Thoracic aorta (tissue), 2 donors: Measurements from ENCODE around the gene CTDSPL2. TPM values are rescaled to one million over a fixed set of nuclear protein-coding genes. Genes with fewer than 3 reads are reported as not detected.

Experiments used
- ATAC-seq: fragments of 150-250 bp; one replicate; pipeline ENCODE4 v1.8.0; 2017; ENCODE audit warnings: low read depth; ENCODE audit not compliant: insufficient number of reproducible peaks, low FRiP score
- DNase-seq: peaks from one replicate; pipeline ENCODE4 v3.0.0-alpha.2; 2020; ENCODE audit warnings: low spot score
- H3K27ac ChIP-seq, 2 donors: fragments of 200-600 bp; sonication (generic); 1 replicate in 1 of 2; 2 replicates in 1 of 2; pipeline ENCODE4 v1.5.1; 2016; ENCODE audit warnings: mild to moderate bottlenecking in 2 of 2, moderate library complexity in 2 of 2
- H3K27me3 ChIP-seq: fragments of 200-600 bp; sonication (generic); replicated peaks from 2 replicates; pipeline ENCODE4 v1.6.0; 2016; ENCODE audit warnings: mild to moderate bottlenecking; ENCODE audit not compliant: insufficient read depth
- H3K36me3 ChIP-seq: fragments of 200-600 bp; sonication (generic); one replicate; pipeline ENCODE4 v1.5.1; 2016
- H3K4me1 ChIP-seq, 2 donors: fragments of 200-600 bp; sonication (generic); 1 replicate in 1 of 2; 2 replicates in 1 of 2; pipeline versions ENCODE4 v1.5.1 to v1.6.0; 2016; ENCODE audit warnings: low read depth in 2 of 2, mild to moderate bottlenecking in 1 of 2; ENCODE audit not compliant: control insufficient read depth in 1 of 2
- H3K4me3 ChIP-seq: fragments of 200-600 bp; sonication (generic); 2 replicates; pipeline ENCODE4 v1.5.1; 2016; ENCODE audit warnings: mild to moderate bottlenecking
- H3K9me3 ChIP-seq: fragments of 200-600 bp; sonication (generic); 2 replicates; pipeline ENCODE4 v1.5.1; 2016
- total RNA-seq, 2 donors: library from RNA; depleted of rRNA; stranded (reverse); fragments of >200 nt; gene quantifications; one replicate each; pipeline versions ENCODE4 v1.1.0 to v1.2.3, GENCODE V29; 2016
- TF ChIP-seq, protein P1 (sequence below): fragments of 200-600 bp; sonication (generic); IDR thresholded peaks from one replicate; pipeline ENCODE4 v1.5.1; 2019; ENCODE audit warnings: antibody characterized with exemption

CTDSPL2 gene
- total RNA-seq, 2 donors from 2014 or later: 30.9 to 64.5 TPM

DNA sequence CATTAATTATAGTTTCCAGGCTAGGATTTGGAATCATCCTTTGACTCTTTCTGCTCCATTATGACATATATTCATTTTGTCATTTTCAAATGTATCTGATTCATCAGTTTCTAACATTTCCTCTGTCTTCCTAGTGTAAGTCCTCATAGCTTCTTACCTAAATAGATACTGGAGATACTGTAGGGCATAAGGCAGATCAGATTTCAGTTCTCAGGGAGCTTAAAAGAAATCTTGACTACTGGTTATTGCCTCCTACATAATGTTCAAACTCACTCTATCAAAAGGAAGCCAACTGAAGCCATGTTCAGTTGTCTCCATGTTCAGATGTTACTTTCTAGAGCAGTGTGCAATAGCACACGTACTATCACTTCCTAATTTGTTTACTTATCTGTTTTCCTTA, 29.6 kb upstream of the CTDSPL2 start:
- ATAC-seq: no peak
- TF ChIP-seq, protein P1, sequence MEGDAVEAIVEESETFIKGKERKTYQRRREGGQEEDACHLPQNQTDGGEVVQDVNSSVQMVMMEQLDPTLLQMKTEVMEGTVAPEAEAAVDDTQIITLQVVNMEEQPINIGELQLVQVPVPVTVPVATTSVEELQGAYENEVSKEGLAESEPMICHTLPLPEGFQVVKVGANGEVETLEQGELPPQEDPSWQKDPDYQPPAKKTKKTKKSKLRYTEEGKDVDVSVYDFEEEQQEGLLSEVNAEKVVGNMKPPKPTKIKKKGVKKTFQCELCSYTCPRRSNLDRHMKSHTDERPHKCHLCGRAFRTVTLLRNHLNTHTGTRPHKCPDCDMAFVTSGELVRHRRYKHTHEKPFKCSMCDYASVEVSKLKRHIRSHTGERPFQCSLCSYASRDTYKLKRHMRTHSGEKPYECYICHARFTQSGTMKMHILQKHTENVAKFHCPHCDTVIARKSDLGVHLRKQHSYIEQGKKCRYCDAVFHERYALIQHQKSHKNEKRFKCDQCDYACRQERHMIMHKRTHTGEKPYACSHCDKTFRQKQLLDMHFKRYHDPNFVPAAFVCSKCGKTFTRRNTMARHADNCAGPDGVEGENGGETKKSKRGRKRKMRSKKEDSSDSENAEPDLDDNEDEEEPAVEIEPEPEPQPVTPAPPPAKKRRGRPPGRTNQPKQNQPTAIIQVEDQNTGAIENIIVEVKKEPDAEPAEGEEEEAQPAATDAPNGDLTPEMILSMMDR: no peak
- no peak for DNase-seq
- Histone ChIP-seq H3K9me3 (no peaks in the 10 kb centered on the region), H3K4me3 (no peak overlapping the region), H3K4me1 (no peaks in the 10 kb centered on the region), H3K36me3 (peaks cover 2% of the 10 kb centered on the region), H3K27ac (no peak overlapping the region), H3K27me3 (no peaks in the 10 kb centered on the region)

DNA sequence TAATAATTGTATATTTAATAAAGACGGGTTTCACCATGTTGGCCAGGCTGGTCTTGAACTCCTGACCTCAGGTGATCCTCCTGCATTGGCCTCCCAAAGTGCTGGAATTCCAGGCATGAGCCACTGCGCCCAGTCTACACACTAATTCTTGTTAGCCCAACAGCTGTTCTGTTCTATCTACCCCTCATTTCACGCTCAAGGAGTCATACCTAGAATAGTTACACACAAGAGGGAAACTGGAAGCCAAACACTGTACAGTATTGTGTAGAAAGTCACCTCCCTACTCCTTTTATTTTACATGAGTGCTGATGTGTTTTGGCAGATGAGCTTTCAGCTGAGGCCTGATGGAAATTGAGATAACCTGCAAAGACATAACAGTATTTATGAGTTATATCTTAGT, 13.4 kb upstream of the CTDSPL2 start:
- Histone ChIP-seq H3K9me3 (no peaks in the 10 kb centered on the region), H3K4me3 (no peak overlapping the region), H3K4me1 (no peaks in the 10 kb centered on the region), H3K36me3 (peaks cover 3% of the 10 kb centered on the region), H3K27ac (no peak overlapping the region), H3K27me3 (no peaks in the 10 kb centered on the region)
- ATAC-seq (no peak), DNase-seq (no peak)
- TF ChIP-seq, protein P1: no peak

DNA sequence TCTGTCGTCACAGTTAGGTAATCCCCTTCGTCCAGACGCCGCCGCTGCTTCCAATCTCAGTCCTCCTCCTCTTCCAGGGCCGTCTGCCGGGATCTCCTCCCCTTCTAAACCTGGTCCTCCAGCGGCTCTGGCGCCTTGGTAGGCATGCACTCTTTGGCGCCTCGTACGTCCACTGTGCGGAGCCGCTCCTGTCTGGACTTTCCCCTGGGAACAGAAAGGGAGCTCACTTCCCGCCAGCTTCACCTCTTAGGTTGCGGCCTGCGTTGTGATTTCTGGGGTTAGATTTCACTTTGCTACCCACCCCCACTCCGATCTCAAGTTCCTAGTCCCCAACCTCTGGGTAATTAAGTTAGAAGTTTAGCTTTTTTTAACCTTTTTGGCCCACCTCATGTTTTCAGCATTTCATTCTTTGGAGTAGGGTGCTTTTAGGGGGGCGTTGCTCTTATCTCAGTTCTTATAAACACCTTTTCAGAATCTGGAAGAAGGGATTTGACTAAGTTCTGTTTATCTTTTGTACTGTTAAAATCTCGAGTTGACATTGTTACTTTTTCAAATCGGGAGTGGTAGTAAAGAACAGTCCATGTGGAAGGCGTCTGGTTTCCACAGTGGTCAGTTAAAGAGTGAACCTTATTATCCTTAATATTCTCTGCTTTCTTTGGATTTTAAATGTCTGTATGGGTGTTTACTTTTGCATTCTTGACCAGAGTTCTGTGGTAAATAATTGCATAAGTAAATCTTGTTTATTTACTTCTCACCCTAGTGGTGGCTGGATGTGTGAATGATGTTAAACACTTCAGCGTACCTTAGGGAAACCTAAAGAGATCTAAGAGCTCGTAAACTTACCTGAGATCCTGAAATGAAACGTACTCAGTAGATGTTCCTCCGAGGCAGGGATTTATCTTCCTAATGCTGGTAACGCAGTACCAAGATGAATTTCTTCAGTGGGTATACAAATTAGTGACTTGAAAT, 611 bp downstream of the CTDSPL2 start:
- Histone ChIP-seq H3K27ac (peak overlapping the region; percentile 94 to 99), H3K27me3 (no peaks in the 10 kb centered on the region), H3K4me1 (peaks cover 14 to 32% of the 10 kb centered on the region in 2 donors), H3K9me3 (no peaks in the 10 kb centered on the region), H3K36me3 (no peaks in the 10 kb centered on the region), H3K4me3 (peak overlapping the region; percentile 80)
- TF ChIP-seq, protein P1: no peak
- DNase-seq: no peak
- ATAC-seq: no peak

DNA sequence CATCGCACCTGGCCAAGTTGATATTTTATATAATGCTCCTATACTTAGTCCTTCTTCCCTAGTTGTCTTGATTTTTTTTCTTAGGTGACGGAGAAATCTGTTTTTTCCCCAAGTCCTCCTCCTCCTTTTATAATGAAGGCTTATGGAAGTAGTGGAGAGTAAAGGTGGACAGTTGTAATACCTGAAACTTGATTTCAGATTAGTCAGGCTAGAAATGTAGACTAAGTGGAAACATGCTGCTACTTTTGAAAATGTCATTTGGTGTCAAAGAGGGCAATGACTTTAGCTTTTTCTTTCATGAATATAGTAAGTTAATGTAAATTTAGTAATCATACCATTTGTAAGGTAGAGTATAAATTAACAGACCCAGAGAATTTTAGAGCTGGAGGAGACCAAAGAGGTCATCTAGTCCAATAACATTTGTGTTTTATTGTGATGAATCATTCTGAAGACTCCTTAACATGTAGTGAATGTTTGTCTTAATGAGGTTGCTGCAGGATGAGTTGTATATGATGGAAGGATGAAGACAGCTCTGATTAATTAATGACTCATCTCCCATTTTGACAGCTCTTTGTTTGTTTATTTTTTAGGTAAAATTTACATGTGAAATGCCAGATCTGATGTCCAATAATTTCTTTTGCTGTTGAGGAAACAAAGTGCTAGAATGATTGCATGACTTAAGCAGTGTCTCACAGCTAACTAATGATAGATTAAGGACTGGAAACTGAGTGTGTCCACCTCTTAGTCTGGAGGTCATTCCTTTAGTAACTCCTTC, 8.7 kb downstream of the CTDSPL2 start:
- Histone ChIP-seq H3K9me3 (no peaks in the 10 kb centered on the region), H3K4me1 (peaks cover 0 to under 1% of the 10 kb centered on the region in 2 donors), H3K27me3 (no peaks in the 10 kb centered on the region), H3K27ac (no peak overlapping the region), H3K36me3 (no peaks in the 10 kb centered on the region), H3K4me3 (no peak overlapping the region)
- DNase-seq (no peak), ATAC-seq (no peak)
- TF ChIP-seq, protein P1: no peak

DNA sequence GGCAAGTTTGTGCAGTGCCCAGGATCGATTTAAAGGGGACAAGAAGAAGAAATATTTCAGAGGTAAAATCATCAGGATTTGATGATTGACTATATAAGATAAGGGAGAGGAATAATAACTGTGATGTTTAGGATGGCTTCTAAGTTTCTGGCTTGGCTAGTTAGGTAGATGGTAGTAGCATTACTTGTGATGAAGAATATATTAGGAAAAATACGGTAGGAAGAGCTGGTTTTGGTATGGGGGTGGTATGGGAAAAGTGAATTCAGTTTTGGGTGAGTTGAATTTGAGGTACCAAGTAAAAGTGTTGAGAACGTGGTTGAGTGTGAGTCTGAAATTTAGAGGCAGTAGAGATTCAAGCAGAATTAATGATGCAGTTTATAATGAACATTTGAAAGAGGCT, 11.0 kb downstream of the CTDSPL2 start:
- Histone ChIP-seq H3K4me1 (peaks cover 0 to 4% of the 10 kb centered on the region in 2 donors), H3K4me3 (no peak overlapping the region), H3K36me3 (no peaks in the 10 kb centered on the region), H3K27ac (no peak overlapping the region), H3K27me3 (no peaks in the 10 kb centered on the region), H3K9me3 (no peaks in the 10 kb centered on the region)
- DNase-seq (no peak), ATAC-seq (no peak)
- TF ChIP-seq, protein P1: no peak
